Neural cell (in vitro differentiated cells): Measurements from ENCODE around the gene PON3. TPM values are rescaled to one million over a fixed set of nuclear protein-coding genes. Genes with fewer than 3 reads are reported as not detected.

Experiments
- H2AFZ ChIP-seq: fragments of 200-600, 300-800 bp; sonication (generic), shearing (Covaris generic); 2 replicates; pipeline ENCODE4 v1.6.0; 2014; ENCODE audit warnings: low read depth, mild to moderate bottlenecking, antibody characterized with exemption, low read length, moderate library complexity
- H3F3A ChIP-seq: fragments of 200-600 bp; shearing (Covaris generic); 2 replicates; pipeline ENCODE4 v1.6.1; 2016; ENCODE audit warnings: mild to moderate bottlenecking, moderate library complexity, mixed read lengths, antibody characterized with exemption, low read length; ENCODE audit not compliant: insufficient read depth, poor library complexity, severe bottlenecking
- H3K27ac ChIP-seq: fragments of 200-600, 300-800 bp; sonication (generic), shearing (Covaris generic); 2 replicates; pipeline ENCODE4 v1.5.1; 2014; ENCODE audit warnings: mild to moderate bottlenecking, low read length, moderate library complexity
- H3K27me3 ChIP-seq: fragments of 300-800, 200-600 bp; sonication (generic), shearing (Covaris generic); 2 replicates; pipeline ENCODE4 v1.6.0; 2014; ENCODE audit warnings: mild to moderate bottlenecking, low read depth, low read length, moderate library complexity; ENCODE audit not compliant: insufficient read depth
- H3K36me3 ChIP-seq: fragments of 300-800, 200-600 bp; sonication (generic), shearing (Covaris generic); 2 replicates; pipeline ENCODE4 v1.5.1; 2014; ENCODE audit warnings: mild to moderate bottlenecking, antibody characterized with exemption, low read length, moderate library complexity; ENCODE audit not compliant: insufficient read depth
- H3K4me2 ChIP-seq: fragments of 300-800, 200-600 bp; sonication (generic), shearing (Covaris generic); 2 replicates; pipeline ENCODE4 v1.6.0; 2014; ENCODE audit warnings: mild to moderate bottlenecking, low read length
- H3K4me3 ChIP-seq: fragments of 300-800, 200-600 bp; sonication (generic), shearing (Covaris generic); 2 replicates; pipeline ENCODE4 v1.5.1; 2014; ENCODE audit warnings: mild to moderate bottlenecking, low read length, moderate library complexity
- H3K79me2 ChIP-seq: fragments of 200-600 bp; shearing (Covaris generic); replicated peaks from 2 replicates; pipeline ENCODE4 v1.6.0; 2014; ENCODE audit warnings: mild to moderate bottlenecking, low read length, moderate library complexity; ENCODE audit not compliant: insufficient read depth
- H3K9ac ChIP-seq: fragments of 300-800, 200-600 bp; sonication (generic), shearing (Covaris generic); 2 replicates; pipeline ENCODE4 v1.6.1; 2016; ENCODE audit warnings: mild to moderate bottlenecking, low read length, mixed read lengths
- H3K9me2 ChIP-seq: fragments of 200-600 bp; shearing (Covaris generic); 2 replicates; pipeline ENCODE4 v1.6.1; 2016; ENCODE audit warnings: mild to moderate bottlenecking, low read length, mixed read lengths; ENCODE audit not compliant: insufficient read depth
- H3K9me3 ChIP-seq: fragments of 200-600, 300-800 bp; sonication (generic), shearing (Covaris generic); 2 replicates; pipeline ENCODE4 v1.6.1; 2016; ENCODE audit warnings: mild to moderate bottlenecking, mixed run types, low read length, moderate library complexity, mixed read lengths
- H4K20me1 ChIP-seq: fragments of 200-600 bp; shearing (Covaris generic); 2 replicates; pipeline ENCODE4 v1.6.1; 2016; ENCODE audit warnings: mild to moderate bottlenecking, mixed run types; ENCODE audit not compliant: insufficient read depth
- EP300 ChIP-seq: fragments of 450-650 bp; conservative IDR thresholded peaks from 2 replicates; pipeline ENCODE4 v1.6.1; 2014; ENCODE audit warnings: antibody characterized with exemption, mild to moderate bottlenecking, moderate library complexity; ENCODE audit not compliant: poor library complexity, severe bottlenecking
- EZH2 ChIP-seq: fragments of 200-600, 300-800 bp; shearing (Covaris generic), sonication (generic); IDR thresholded peaks from 2 replicates; pipeline ENCODE4 v1.6.1; 2014; ENCODE audit warnings: antibody characterized with exemption, low read length, borderline replicate concordance, mild to moderate bottlenecking; ENCODE audit not compliant: insufficient read depth, poor library complexity, severe bottlenecking
- MXI1 ChIP-seq: fragments of 450-650 bp; conservative IDR thresholded peaks from 2 replicates; pipeline ENCODE4 v1.6.1; 2014; ENCODE audit warnings: antibody characterized with exemption, mild to moderate bottlenecking; ENCODE audit not compliant: poor library complexity, severe bottlenecking
- POLR2AphosphoS5 ChIP-seq: IDR thresholded peaks from 2 replicates; pipeline ENCODE4 v1.6.1; 2012
- RAD21 ChIP-seq: fragments of 450-650 bp; conservative IDR thresholded peaks from 2 replicates; pipeline ENCODE4 v1.6.1; 2014; ENCODE audit warnings: antibody characterized with exemption, mild to moderate bottlenecking, moderate library complexity
- SMC3 ChIP-seq: fragments of 450-650 bp; conservative IDR thresholded peaks from 2 replicates; pipeline ENCODE4 v1.6.1; 2014; ENCODE audit warnings: antibody characterized with exemption, mild to moderate bottlenecking, moderate library complexity; ENCODE audit not compliant: poor library complexity
- TAF1 ChIP-seq: IDR thresholded peaks from 2 replicates; pipeline ENCODE4 v1.6.1; 2012; ENCODE audit warnings: low read depth
- polyA plus RNA-seq: library from polyadenylated mRNA; depleted of rRNA; stranded (reverse); fragments of >200 nt; gene quantifications from 2 replicates; pipeline ENCODE4 v1.2.3, GENCODE V29; 2014
- TF ChIP-seq, protein P1 (sequence below): IDR thresholded peaks from 2 replicates; pipeline ENCODE4 v1.6.1; 2012; ENCODE audit warnings: borderline replicate concordance
- TF ChIP-seq, protein P2 (sequence below): fragments of 450-650 bp; IDR thresholded peaks from 2 replicates; pipeline ENCODE4 v1.5.1; 2014; ENCODE audit warnings: antibody characterized with exemption, mild to moderate bottlenecking, moderate library complexity; ENCODE audit not compliant: poor library complexity, severe bottlenecking

PON3 gene
- polyA plus RNA-seq, 1 donor from 2014 or later, result not detected

DNA sequence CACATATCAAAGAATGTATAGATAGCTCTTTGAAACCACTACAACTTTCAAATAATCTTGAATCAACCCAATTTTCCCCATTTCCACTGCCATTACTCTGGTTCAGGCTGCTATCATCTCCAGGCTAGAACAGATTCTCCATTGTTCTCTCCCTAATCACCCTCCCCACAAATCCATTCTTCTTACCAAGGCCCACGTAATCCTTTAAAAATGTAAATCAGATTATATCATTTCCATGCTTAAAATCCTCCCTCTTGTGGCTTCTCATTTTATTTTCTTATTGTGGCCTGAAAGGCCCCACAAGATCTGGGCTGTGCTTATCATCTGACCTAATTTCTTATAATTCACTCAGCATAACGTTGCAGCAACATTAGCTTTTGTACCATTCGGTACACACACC lies 68.8 kb downstream of the PON3 start:
- Histone ChIP-seq H3K27ac (no peak overlapping the region), H3K9me3 (no peaks in the 10 kb centered on the region), H3K4me3 (no peak overlapping the region), H3K9me2 (no peaks in the 10 kb centered on the region), H3K9ac (no peak overlapping the region), H3K27me3 (no peaks in the 10 kb centered on the region), H4K20me1 (no peaks in the 10 kb centered on the region), H3K4me2 (no peak overlapping the region), H3F3A (peaks cover 5% of the 10 kb centered on the region), H2AFZ (no peak overlapping the region), H3K79me2 (no peaks in the 10 kb centered on the region), H3K36me3 (no peaks in the 10 kb centered on the region)
- TF ChIP-seq, protein P1, sequence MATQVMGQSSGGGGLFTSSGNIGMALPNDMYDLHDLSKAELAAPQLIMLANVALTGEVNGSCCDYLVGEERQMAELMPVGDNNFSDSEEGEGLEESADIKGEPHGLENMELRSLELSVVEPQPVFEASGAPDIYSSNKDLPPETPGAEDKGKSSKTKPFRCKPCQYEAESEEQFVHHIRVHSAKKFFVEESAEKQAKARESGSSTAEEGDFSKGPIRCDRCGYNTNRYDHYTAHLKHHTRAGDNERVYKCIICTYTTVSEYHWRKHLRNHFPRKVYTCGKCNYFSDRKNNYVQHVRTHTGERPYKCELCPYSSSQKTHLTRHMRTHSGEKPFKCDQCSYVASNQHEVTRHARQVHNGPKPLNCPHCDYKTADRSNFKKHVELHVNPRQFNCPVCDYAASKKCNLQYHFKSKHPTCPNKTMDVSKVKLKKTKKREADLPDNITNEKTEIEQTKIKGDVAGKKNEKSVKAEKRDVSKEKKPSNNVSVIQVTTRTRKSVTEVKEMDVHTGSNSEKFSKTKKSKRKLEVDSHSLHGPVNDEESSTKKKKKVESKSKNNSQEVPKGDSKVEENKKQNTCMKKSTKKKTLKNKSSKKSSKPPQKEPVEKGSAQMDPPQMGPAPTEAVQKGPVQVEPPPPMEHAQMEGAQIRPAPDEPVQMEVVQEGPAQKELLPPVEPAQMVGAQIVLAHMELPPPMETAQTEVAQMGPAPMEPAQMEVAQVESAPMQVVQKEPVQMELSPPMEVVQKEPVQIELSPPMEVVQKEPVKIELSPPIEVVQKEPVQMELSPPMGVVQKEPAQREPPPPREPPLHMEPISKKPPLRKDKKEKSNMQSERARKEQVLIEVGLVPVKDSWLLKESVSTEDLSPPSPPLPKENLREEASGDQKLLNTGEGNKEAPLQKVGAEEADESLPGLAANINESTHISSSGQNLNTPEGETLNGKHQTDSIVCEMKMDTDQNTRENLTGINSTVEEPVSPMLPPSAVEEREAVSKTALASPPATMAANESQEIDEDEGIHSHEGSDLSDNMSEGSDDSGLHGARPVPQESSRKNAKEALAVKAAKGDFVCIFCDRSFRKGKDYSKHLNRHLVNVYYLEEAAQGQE, result no peak
- TF ChIP-seq EP300 (no peak), MXI1 (no peak), EZH2 (no peak), TAF1 (no peak), POLR2AphosphoS5 (no peak), SMC3 (no peak), RAD21 (no peak)
- TF ChIP-seq, protein P2, sequence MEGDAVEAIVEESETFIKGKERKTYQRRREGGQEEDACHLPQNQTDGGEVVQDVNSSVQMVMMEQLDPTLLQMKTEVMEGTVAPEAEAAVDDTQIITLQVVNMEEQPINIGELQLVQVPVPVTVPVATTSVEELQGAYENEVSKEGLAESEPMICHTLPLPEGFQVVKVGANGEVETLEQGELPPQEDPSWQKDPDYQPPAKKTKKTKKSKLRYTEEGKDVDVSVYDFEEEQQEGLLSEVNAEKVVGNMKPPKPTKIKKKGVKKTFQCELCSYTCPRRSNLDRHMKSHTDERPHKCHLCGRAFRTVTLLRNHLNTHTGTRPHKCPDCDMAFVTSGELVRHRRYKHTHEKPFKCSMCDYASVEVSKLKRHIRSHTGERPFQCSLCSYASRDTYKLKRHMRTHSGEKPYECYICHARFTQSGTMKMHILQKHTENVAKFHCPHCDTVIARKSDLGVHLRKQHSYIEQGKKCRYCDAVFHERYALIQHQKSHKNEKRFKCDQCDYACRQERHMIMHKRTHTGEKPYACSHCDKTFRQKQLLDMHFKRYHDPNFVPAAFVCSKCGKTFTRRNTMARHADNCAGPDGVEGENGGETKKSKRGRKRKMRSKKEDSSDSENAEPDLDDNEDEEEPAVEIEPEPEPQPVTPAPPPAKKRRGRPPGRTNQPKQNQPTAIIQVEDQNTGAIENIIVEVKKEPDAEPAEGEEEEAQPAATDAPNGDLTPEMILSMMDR, result no peak

DNA sequence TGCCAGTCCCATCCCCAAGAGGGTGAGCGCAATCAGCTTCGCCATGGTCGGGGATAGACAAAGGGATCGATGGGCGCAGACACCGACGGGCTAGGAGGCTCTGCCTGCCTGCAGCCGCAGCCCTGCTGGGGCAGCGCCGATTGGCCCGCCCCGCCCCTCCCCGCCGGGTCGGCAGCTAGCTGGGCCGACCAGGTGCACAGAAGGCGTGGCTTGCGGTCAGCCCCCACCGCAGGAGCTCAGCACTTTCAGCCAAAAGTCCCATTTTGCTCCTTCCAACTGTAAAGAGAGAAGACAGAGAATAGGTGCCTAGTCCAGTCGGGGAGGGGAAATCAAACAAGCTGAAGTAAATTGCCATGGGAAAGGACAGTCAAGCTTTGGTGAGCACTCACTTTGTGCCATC lies 71.7 kb downstream of the PON3 start, which contains the start of gene PON1:
TSS of gene PON1 (minus strand) at position 102 of the 400 bp plus-strand sequence. CDS start at position 45, 57 bp downstream.
- no peaks in the 10 kb centered on the region for H3K9me2 ChIP-seq
- H3K79me2 ChIP-seq, result no peaks in the 10 kb centered on the region
- H3K27me3 ChIP-seq, result no peaks in the 10 kb centered on the region
- no peaks in the 10 kb centered on the region for H3K9me3 ChIP-seq
- TF ChIP-seq EP300 (no peak), POLR2AphosphoS5 (no peak), TAF1 (no peak), EZH2 (no peak), RAD21 (no peak), MXI1 (no peak), SMC3 (no peak)
- TF ChIP-seq, protein P2, result no peak
- TF ChIP-seq, protein P1, result no peak
- H3K27ac ChIP-seq, result no peak within 1 kb of the TSS
- no peaks in the 10 kb centered on the region for H4K20me1 ChIP-seq
- H3K4me2 ChIP-seq, result no peak within 1 kb of the TSS
- H3K9ac ChIP-seq, result no peak within 1 kb of the TSS
- H3F3A ChIP-seq, result no peaks in the 10 kb centered on the region
- no peak within 1 kb of the TSS for H3K4me3 ChIP-seq
- H3K36me3 ChIP-seq, result no peaks in the 10 kb centered on the region
- no peak within 1 kb of the TSS for H2AFZ ChIP-seq
